G401.6 (cell line): ENCODE measurements around the gene FAT1.
"Not testable (repeated sequence)": the region's sequence is repeated elsewhere in the genome, so short reads cannot be mapped to it uniquely, and the experiment has no call there.

Experiments
- FAIRE-seq: peaks from 2 replicates; lab custom pipeline; 2012; peaks lifted over from hg19 to GRCh38; lab: Jason Lieb, UNC

The FAT1 gene

DNA sequence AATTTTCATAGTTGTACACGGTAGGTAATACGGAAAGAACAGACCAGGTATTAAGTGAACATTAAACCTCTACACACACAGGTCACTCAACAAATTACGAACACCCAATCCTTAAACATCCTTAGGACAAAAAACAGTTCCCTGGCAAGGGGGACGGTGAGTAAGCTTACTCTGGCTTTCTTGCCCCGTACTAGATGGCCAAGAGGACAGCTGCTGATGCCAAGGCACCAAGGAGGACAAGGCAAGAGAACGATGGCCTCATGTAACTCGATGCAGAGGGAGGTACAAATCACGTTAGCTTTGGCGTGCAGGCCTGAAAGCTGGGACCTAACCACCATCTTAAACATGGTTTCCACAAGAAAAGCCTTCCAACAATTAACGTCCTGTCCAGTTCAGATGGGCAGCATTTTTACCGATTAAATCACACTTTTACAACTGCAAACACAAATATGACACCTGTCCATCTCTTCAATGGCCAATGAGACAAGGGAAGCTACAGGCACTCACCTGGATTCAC, 23.7 kb downstream of the FAT1 start:
- FAIRE-seq: no peak

DNA sequence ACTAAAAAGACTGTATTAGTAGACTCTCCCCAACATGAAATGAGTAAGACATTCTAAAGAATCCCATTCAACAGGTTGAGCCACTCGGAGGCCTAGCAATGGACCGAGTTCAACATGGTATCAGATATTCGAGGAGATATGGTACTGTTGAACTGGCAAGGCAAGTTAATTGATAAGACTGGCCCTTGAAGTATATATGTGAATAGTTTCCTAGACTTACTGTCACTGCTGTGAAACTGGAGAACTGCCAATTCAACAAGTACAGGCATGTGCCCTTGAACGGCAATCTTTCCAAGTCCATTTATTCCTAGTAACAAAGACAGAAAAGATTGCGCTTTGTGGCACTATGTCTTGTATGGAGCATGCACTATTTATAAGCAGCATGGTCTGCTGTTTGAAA, 24.4 kb downstream of the FAT1 start:
- no peak for FAIRE-seq

DNA sequence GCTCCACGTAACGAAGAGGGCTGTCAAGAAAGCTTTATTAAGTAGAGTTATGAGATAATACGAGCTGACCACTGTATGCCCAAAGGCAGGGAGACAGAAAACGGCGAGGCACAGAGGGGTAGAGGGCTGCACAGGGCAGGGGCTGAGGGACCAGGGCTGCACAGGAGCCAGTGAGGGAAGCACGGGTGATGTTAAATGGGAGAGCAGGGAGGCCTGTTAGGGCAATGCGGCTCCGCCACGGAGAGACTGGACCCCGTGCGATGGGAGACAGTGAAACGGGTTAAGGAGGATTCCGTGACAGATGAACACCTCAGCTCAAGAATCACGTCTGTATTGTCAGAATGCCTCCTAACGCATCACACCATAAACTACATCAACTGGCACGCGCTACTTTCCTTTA, 25.1 kb downstream of the FAT1 start:
- FAIRE-seq: no peak

DNA sequence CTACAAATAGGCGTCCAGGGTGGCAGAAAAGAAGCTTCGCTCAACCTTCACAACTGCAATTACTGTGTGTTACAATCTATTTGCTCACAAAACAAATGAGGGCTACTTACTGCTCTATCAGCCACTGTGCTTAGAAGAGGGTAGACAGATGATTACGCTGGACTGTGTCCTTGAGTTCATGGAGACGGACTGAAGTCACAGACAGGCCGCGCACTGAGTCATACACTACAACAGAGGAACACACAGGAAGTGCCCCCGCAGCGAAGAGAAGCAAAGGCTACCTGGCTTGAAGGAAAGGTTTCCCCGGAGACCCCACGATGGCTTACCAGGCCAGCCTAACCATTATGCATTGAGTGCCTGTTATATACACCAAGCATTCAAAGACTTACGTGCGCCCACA, 25.6 kb downstream of the FAT1 start:
- FAIRE-seq: no peak

DNA sequence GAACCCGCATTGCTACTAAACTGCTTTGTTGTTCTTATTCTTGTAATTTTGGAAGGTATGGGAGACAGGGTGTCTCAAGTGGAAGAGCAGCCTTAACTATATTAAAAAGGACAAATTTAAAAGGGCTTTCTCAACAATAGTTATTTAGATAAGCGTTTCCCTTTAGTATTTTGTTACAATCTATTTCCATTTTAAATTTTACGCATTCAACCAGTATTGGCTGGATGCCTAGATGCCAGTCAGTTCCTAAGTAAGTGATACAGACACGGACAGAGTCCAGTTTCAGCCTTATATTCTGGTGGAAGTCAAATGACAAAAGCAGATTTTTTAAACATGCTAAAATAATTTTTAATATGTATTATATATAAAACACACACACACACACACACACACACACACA, 28.3 kb downstream of the FAT1 start:
- no peak for FAIRE-seq

DNA sequence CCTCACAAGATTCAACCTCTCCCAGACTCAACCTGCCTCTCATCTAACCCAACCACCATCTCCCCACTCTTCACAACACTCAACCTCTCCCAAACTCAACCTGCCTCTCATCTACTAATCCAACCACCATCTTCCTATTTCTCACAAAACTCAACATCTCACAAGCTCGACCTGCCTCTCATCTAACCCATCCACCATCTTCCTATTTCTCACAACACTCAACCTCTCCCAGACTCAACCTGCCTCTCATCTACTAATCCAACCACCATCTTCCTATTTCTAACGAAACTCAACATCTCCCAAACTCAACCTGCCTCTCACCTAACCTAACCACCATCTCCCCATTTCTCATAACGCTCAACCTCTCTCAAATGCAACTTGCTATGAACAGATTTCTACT, 29.8 kb downstream of the FAT1 start:
- no peak for FAIRE-seq

DNA sequence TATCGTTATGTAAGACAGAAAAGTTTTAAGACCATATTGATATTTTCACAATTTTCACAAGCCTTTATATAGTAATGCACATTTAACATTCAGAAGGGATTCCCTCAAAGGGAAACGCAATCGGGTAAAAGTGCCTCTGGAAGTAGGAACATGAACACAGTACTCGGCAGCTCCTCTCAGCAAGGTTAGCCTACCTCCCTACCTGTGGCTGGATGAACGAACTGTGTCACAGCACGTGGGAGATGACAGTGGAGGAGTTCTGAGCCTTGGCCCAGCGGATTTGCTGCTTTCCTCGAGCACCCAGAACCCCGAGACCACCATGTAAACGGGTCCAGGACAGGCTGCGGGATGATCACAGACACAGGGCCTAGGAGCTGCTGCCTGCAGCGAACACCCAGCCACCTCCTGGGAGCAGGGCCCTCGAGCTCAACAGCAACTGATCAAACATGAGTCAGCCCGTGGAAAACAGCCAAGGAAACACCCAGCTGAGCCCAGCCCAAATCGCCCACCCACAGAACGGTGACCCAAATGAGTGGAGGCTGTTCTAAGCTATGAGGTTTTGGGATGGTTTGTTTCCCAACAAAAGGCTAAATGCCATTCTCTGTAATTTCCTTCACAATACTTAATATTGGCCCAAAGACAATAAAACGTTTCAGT, 30.4 kb downstream of the FAT1 start:
- FAIRE-seq: no peak

DNA sequence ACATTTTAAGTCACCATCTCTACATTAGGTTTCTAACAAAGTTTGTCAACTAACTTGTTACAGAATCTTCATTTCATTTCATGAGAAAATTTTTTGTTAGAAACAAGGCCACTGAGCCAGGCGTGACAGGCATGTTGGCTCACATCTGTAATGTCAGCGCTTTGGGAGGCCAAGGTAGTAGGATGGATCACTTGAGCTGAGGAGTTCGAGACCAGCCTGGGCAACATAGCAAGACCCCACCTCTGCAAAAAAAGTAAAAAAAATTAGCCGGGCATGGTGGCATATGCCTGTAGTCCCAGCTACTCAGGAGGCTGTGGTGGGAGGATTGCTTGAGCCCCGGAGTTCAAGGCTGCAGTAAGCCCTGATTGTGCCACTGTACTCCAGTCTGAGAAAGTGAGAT, 32.3 kb downstream of the FAT1 start:
- no peak for FAIRE-seq

DNA sequence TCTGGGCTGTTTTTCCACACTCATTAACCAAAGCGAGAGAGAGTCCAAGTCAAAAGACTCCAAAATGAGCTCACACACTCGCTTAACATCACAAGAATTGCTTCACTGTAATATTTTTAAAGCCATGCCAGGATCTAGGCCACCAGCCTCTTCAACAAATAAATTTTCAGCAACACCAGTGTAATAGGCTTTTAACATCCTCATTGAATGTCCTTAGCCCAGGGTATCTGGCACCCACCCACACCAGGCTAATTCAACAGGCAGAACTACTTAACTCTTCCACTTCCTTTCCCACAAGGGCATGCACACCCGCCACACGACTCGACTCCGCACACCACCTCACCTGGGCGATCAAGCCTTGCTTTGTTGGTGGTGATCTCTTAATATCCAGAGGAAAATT, 34.2 kb downstream of the FAT1 start:
- no peak for FAIRE-seq

DNA sequence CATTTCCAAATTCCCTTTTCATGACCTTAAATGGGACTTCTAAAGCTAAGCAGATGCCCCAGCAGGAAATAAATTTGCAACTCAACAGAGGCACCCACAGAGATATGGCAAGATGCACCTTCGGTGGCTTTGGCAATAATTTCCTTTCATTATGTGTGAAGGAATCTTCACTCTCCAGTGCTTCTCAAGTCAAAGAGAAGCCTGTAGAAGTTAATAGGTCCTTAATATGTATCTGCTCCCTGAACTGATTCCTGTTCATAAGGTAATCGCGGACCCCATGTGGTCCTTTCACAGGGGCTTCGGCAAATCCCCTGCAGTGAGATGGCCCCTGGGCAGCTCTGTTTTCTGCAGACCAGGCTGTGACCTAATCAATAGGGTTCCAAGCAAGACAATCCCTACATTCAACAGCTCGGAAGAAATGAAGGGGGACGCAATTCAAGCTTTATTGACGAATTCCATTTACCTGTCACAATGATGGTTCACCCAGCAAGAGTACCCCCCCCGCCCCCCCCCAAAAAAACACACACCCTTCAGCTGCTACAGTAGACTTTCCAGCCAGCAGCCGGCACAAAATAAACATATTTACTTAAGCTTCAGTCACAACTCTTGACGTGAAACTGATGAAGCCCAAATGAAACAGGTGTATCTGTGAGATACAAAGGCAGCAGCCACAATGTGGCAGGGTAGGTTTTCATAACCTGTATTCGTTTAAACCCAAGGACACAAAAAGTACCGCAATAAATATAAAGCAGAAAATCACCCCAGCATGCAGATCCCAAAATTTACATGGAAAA, 35.3 kb downstream of the FAT1 start:
- no peak for FAIRE-seq

DNA sequence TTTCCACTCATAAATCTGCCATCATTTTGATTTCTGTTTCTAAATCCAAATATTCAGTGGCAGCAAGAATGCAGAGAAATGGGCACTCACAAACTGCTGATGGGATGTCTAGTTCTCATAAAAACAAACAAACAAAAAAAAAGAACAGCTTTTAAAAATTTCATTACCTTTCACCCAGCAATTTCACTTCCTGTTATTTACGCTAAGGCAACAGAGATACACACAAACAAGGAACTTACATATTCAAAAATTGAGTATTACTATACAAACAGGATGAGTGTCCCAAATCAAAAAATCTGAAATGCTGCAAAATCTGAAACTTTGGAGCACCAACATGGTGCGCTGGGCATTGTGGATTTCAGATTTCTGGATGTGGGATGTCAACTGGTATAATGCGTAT, 36.4 kb downstream of the FAT1 start:
- no peak for FAIRE-seq

DNA sequence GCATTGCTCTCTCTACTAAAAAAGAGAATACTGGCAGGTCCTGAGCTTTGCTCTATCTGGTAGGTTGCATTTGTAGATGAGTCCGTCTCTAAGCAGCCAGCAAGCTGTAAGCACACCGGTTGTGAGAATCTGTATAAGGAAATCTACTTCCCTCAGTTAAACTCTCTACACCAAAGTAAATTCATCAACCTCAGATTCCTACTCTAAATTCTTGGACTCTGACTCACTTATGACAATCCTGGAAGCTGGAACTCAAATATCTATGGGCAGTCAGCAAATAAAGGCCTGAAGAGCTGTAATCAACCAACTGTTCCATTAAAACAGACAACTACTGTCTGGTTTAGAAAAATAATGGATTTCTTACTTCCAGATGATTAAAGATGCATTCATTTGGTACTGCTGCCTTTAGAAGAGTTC, 37.9 kb downstream of the FAT1 start:
- FAIRE-seq: peak; percentile 96

DNA sequence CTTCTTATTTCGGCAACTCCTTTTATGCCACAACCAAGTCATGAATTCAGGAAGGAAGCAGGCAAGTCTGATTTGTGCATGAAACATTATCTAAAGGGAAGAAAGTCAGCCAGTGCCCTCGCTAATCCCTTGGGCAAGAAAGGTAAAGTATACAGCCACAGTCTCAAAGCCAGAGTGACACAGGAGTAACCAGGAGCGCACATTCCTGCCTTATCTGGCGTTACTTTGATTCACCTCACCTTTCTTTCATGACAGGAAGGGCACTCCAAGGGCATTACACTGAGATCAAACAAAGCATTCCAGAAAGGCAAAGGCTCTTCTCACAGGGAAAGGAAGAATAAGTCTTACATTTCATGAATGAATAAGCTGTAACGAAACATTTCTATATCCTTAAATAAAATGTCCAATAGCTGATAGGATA, 38.8 kb downstream of the FAT1 start:
- peak; percentile 11 for FAIRE-seq

DNA sequence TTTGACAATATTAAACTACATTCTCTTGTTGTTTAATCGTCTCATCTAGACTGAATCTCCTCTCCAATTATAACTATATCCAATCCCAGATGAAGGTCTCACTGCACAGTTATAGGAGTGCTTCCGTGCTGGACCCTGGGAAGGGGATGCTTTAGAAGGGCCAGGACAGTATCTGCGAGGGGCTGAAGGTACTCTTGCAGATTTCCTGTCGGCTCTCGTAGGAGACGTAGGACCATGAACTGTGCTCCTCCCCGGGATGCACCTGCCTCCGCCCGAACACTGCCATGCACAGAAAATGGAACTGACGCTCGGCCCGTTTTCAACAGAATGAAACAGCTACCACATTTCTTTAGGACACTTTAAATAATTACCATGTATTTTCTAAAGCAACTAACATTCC, 39.4 kb downstream of the FAT1 start:
- FAIRE-seq: no peak

DNA sequence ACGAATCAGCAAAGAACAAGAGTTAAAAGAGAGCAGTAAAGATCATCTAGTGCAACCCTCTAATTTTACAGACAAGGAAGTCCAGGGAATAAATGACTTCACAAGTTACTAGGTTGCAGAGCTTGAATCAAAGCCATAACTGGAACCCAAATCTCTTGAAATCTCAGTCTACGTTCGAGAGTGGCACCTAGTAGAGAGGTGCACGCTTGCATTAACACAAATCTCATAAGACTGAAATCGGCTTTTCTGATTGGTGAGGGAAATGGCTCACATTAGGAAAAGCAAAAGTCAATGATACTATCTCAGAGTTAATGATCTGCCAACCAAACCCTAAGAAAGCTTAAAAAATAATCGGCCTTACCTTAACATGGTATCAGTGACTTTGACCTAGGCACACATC, 43.0 kb downstream of the FAT1 start:
- FAIRE-seq: no peak

DNA sequence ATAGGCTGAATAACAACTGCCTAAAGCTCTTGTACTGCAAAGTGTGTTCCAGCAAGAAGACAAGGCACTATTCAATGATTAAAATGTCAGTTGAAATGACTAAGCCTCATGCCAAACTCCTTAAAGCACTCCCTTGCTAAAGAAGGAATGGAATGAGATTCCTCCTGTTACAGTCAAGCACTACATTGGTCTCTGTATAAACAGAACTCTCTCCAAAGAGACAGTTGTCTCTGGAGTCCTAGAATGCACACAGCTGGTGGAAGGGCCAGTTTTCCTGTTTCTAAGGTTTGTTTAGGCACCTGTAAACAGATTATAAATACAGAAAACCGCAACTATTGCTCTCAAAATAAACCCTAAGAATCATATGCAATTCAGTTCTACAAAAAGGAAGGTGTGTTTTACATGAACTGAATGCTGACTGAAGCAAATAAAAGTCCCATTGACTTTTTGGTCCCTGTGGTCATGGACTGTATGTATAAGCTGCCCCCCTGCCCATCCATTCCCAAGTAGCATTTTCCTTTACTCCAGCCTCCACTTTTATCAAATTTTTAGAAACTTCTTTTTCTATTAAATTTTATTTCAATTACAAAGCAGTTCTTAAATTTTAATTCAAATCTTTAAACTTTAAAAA, 47.0 kb downstream of the FAT1 start:
- peak; percentile 99 for FAIRE-seq

DNA sequence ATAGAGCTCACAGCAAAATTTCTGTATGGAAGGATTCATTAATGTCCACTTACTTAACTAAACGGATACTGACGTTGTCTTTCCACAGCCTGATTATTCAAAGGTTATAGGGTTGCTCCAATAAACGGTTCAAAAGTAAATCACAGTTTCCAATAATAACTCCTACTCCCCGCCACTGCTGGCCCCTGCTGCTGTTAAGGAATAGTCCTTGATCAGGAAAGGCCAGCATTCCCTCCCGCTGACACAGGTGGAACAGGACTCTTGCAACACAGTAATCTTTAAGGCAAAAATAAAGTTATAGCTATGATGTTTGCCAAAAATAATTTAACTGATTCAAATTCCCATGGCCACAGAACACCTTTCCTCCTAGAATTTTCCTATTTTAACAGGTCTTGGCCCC, 53.9 kb downstream of the FAT1 start:
- FAIRE-seq: no peak

DNA sequence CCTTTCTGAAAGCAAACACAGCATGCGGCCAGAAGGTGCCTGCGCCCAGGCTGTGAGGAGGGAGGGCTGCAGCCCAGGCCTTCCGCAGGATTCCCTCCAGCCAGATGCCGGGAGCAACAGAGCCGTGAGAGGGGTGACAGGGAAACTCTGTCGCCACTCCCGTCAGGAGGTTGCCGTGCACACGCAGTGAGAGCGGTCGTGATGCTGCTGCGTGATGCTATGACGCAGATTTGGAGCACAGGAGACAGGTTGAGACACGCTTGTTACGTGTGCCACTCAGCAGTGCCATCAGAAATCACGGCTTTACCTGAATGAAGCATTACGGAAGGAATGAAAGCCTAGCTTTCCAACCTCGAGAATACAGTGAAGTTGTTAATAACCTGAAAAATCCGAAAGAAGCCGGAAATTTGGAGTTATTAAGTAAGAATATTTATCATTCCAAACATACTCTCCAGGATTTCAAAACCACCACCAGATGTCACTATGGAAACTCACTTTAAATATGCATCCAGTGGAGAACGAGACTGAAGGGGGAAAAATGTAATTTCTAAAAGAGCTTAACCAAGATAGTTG, 54.4 kb downstream of the FAT1 start:
- FAIRE-seq: peak; percentile 99

DNA sequence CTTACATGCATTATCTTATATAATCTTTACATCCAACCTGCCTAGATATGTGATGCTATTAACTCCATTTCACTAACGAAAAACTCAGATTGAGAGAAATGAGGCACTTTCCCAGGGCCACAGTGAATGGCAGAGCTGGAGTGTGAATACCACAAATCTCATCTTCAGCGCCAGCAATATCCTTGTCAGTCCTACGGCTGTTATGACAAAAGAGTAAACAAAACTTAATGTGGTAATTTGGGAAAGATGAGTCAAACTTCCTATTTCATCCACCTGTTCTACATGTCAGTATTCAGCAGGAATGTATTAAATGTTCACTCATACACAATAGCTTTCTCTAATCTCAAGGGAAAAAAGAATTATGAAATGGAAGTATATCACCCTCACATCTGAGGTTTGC, 56.9 kb downstream of the FAT1 start:
- FAIRE-seq: no peak

DNA sequence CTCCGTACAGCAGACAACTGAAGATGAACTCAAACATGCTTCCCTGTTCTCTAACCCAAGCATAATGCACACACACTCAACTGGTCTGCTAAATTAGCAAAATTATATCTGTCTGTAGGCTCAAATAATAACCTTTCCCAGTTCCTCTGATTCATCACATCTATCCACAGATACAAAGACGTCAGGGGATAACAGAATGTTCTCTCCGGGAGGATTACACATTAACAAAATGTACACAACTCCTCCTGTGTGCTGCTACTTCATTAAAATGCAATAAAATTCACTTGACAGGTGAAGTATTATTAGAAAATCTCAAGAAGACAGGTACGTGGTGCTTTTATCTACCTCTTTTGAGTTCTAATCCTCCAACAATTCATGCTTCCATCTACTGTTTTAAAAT, 57.4 kb downstream of the FAT1 start:
- FAIRE-seq: no peak

DNA sequence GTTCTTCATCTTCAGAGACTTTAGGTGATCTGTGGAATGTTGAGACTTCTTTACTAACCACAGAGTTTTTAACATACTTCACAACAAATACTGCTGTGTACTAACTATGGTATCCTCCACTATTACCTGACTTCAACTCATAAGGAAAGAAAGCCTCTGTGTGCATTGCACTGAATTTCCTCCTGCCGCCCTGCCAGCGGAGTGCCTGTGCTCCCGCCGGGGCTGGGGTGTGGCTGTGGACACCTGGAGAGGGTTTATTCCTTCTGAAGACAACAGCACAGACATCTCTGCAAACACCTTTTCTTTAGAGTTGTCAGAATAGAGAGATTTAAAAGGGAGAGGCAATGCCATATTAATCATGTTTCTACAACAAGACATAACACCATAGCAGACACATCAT, 63.3 kb downstream of the FAT1 start:
- no peak for FAIRE-seq

DNA sequence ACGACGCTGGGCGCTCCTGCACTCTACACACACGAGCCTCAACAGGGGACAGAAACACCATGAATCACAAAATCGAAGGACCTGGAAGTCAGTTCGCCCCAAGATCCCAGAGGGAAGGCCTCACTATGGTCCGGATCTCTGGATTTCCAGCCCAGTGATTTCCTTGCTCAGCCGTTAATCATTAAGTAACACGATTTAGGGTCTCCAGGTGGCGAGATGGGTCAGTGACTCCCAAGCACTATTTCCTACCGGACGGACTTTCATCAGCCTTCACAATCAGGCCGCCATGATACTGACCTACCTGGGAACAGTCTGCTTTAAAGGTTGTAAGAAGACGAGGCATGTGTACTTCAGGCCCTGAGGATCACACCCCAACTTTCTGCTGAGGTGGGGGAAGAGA, 63.7 kb downstream of the FAT1 start:
- no peak for FAIRE-seq

DNA sequence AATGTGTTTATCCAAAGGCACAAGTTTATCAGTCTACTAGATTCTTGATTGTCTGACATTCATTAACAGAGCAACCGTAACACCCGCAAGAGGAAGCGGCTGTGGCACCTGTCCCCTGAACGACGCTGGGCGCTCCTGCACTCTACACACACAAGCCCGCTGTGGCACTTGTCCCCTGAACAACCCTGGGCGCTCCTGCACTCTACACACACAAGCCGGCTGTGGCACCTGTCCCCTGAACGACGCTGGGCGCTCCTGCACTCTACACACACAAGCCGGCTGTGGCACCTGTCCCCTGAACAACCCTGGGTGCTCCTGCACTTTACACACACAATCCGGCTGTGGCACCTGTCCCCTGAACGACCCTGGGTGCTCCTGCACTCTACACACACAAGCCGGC, 64.2 kb downstream of the FAT1 start:
- FAIRE-seq: not testable (repeated sequence)
